HEK293 (cell line): ENCODE results near the gene MYL10.

Source experiments
- KLF16 ChIP-seq: fragments of 450-650 bp; formaldehyde crosslinking; IDR thresholded peaks from 2 replicates; pipeline ENCODE4 v1.5.1; 2017; ENCODE audit warnings: missing biosample characterization, missing genetic modification characterization
- KLF9 ChIP-seq: fragments of 450-650 bp; formaldehyde crosslinking; IDR thresholded peaks from 2 replicates; pipeline ENCODE4 v1.5.1; 2016; ENCODE audit warnings: missing biosample characterization, missing genetic modification characterization, low read depth
- REST ChIP-seq: fragments of 450-650 bp; formaldehyde crosslinking; IDR thresholded peaks from 2 replicates; pipeline ENCODE4 v1.5.1; 2016; ENCODE audit warnings: missing biosample characterization, missing genetic modification characterization
- TSHZ1 ChIP-seq: fragments of 450-650 bp; formaldehyde crosslinking; IDR thresholded peaks from 2 replicates; pipeline ENCODE4 v1.5.1; 2016; ENCODE audit warnings: missing biosample characterization, missing genetic modification characterization, borderline replicate concordance
- ZBTB21 ChIP-seq: fragments of 450-650 bp; formaldehyde crosslinking; IDR thresholded peaks from 2 replicates; pipeline ENCODE4 v1.5.1; 2017; ENCODE audit warnings: missing biosample characterization, missing genetic modification characterization
- ZFP3 ChIP-seq: fragments of 450-650 bp; formaldehyde crosslinking; IDR thresholded peaks from 2 replicates; pipeline ENCODE4 v1.5.1; 2016; ENCODE audit warnings: low read depth, missing biosample characterization, missing genetic modification characterization
- ZNF114 ChIP-seq: fragments of 450-650 bp; formaldehyde crosslinking; IDR thresholded peaks from 2 replicates; pipeline ENCODE4 v1.5.0; 2017; ENCODE audit warnings: missing biosample characterization, missing genetic modification characterization
- ZNF18 ChIP-seq: fragments of 450-650 bp; formaldehyde crosslinking; IDR thresholded peaks from 2 replicates; pipeline ENCODE4 v1.5.1; 2016; ENCODE audit warnings: missing biosample characterization, missing genetic modification characterization
- ZNF24 ChIP-seq: fragments of 450-650 bp; formaldehyde crosslinking; IDR thresholded peaks from 2 replicates; pipeline ENCODE4 v1.5.1; 2016; ENCODE audit warnings: missing biosample characterization, missing genetic modification characterization
- ZNF660 ChIP-seq: fragments of 450-650 bp; IDR thresholded peaks from 2 replicates; pipeline ENCODE4 v1.5.1; 2018; ENCODE audit warnings: missing biosample characterization, mild to moderate bottlenecking, missing genetic modification characterization
- TF ChIP-seq, protein P1 (sequence below): fragments of 450-650 bp; formaldehyde crosslinking; IDR thresholded peaks from 2 replicates; pipeline ENCODE4 v1.5.1; 2016; ENCODE audit warnings: missing biosample characterization, missing genetic modification characterization
- TF ChIP-seq, protein P2 (sequence below): fragments of 450-650 bp; formaldehyde crosslinking; IDR thresholded peaks from 2 replicates; pipeline ENCODE4 v1.5.1; 2016; ENCODE audit warnings: missing biosample characterization, missing genetic modification characterization, low read depth

- TF ChIP-seq ZBTB21 (no peak), ZNF660 (tag by site-specific recombination) (no peak), REST (tag by site-specific recombination) (no peak), KLF9 (tag by site-specific recombination) (no peak), ZNF18 (tag by site-specific recombination) (no peak), ZFP3 (tag by site-specific recombination) (no peak), ZNF24 (tag by site-specific recombination) (no peak), ZNF114 (tag by site-specific recombination) (no peak), KLF16 (tag by site-specific recombination) (no peak), TSHZ1 (no peak)
- TF ChIP-seq, protein P1, sequence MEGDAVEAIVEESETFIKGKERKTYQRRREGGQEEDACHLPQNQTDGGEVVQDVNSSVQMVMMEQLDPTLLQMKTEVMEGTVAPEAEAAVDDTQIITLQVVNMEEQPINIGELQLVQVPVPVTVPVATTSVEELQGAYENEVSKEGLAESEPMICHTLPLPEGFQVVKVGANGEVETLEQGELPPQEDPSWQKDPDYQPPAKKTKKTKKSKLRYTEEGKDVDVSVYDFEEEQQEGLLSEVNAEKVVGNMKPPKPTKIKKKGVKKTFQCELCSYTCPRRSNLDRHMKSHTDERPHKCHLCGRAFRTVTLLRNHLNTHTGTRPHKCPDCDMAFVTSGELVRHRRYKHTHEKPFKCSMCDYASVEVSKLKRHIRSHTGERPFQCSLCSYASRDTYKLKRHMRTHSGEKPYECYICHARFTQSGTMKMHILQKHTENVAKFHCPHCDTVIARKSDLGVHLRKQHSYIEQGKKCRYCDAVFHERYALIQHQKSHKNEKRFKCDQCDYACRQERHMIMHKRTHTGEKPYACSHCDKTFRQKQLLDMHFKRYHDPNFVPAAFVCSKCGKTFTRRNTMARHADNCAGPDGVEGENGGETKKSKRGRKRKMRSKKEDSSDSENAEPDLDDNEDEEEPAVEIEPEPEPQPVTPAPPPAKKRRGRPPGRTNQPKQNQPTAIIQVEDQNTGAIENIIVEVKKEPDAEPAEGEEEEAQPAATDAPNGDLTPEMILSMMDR: no peak
- TF ChIP-seq, protein P2, sequence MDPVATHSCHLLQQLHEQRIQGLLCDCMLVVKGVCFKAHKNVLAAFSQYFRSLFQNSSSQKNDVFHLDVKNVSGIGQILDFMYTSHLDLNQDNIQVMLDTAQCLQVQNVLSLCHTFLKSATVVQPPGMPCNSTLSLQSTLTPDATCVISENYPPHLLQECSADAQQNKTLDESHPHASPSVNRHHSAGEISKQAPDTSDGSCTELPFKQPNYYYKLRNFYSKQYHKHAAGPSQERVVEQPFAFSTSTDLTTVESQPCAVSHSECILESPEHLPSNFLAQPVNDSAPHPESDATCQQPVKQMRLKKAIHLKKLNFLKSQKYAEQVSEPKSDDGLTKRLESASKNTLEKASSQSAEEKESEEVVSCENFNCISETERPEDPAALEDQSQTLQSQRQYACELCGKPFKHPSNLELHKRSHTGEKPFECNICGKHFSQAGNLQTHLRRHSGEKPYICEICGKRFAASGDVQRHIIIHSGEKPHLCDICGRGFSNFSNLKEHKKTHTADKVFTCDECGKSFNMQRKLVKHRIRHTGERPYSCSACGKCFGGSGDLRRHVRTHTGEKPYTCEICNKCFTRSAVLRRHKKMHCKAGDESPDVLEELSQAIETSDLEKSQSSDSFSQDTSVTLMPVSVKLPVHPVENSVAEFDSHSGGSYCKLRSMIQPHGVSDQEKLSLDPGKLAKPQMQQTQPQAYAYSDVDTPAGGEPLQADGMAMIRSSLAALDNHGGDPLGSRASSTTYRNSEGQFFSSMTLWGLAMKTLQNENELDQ (tag by site-specific recombination): no peak
These were observed 46.1 kb downstream of the MYL10 start for GRCh38 chr7:101582971-101583370.
